MM.1S (cell line): ENCODE measurements around the gene CLIP4.

ENCODE experiments used
- CTCF ChIP-seq: fragments of 300-600 bp; sonication (generic); IDR thresholded peaks from 2 replicates; pipeline ENCODE4 v1.5.1; 2016; ENCODE audit warnings: antibody characterized with exemption, low read length, mixed read lengths
- EZH2 ChIP-seq: fragments of 300-600 bp; sonication (generic); optimal IDR thresholded peaks from 2 replicates; pipeline ENCODE3; 2017; ENCODE audit warnings: low read depth, mild to moderate bottlenecking, antibody characterized with exemption, low read length, mixed read lengths
- EZH2phosphoT487 ChIP-seq: fragments of 300-600 bp; sonication (generic); IDR thresholded peaks from 2 replicates; pipeline ENCODE4 v1.6.1; 2018; ENCODE audit warnings: antibody characterized with exemption, low read length

GRCh38 chr2:29191817-29192216 lies 76.6 kb downstream of the CLIP4 start:
- no peak for TF ChIP-seq CTCF
- no peak for TF ChIP-seq EZH2phosphoT487
- no peak for TF ChIP-seq EZH2
